SU-DHL-6 (cell line): ENCODE measurements around the gene ITPR2.

Experiments
- H2AFZ ChIP-seq: fragments of 200-600 bp; sonication (generic); 2 replicates; pipeline ENCODE4 v1.6.1; 2014; ENCODE audit warnings: low read depth, mild to moderate bottlenecking, moderate library complexity, mixed read lengths, antibody characterized with exemption, low read length; ENCODE audit not compliant: severe bottlenecking
- H3F3A ChIP-seq: fragments of 200-600 bp; shearing (Covaris generic); 2 replicates; pipeline ENCODE4 v1.6.0; 2016; ENCODE audit warnings: antibody characterized with exemption, mild to moderate bottlenecking; ENCODE audit not compliant: insufficient read depth
- H3K27ac ChIP-seq: fragments of 200-600 bp; sonication (generic); 2 replicates; pipeline ENCODE4 v1.5.1; 2016; ENCODE audit warnings: low read depth, mild to moderate bottlenecking, low read length, moderate library complexity, mixed read lengths
- H3K27me3 ChIP-seq: fragments of 200-600 bp; sonication (generic), shearing (Covaris generic); 2 replicates; pipeline ENCODE4 v1.6.0; 2014; ENCODE audit warnings: mild to moderate bottlenecking, low read length
- H3K36me3 ChIP-seq: fragments of 200-600 bp; sonication (generic); 2 replicates; pipeline ENCODE4 v1.6.1; 2014; ENCODE audit warnings: mild to moderate bottlenecking, low read length, mixed read lengths
- H3K4me2 ChIP-seq: fragments of 300-600, 200-600 bp; shearing (Covaris generic), sonication (generic); 2 replicates; pipeline ENCODE4 v1.6.0; 2014; ENCODE audit warnings: low read length, low read depth, mild to moderate bottlenecking; ENCODE audit not compliant: poor library complexity, severe bottlenecking
- H3K4me3 ChIP-seq: fragments of 200-600 bp; sonication (generic); 2 replicates; pipeline ENCODE4 v1.5.1; 2014; ENCODE audit warnings: antibody characterized with exemption, low read length, mild to moderate bottlenecking, mixed read lengths; ENCODE audit not compliant: insufficient read depth, poor library complexity, severe bottlenecking
- H3K79me2 ChIP-seq: fragments of 200-600 bp; sonication (generic); 2 replicates; pipeline ENCODE4 v1.6.1; 2014; ENCODE audit warnings: mild to moderate bottlenecking, low read length, moderate library complexity; ENCODE audit not compliant: insufficient read depth
- H3K9ac ChIP-seq: fragments of 200-600 bp; sonication (generic); 2 replicates; pipeline ENCODE4 v1.7.0; 2014; ENCODE audit warnings: mild to moderate bottlenecking, low read length
- H3K9me2 ChIP-seq: fragments of 200-600 bp; sonication (generic); replicated peaks from 2 replicates; pipeline ENCODE4 v1.6.1; 2014; ENCODE audit warnings: low read length; ENCODE audit not compliant: insufficient read depth
- H3K9me3 ChIP-seq: fragments of 200-600 bp; sonication (generic); 2 replicates; pipeline ENCODE4 v1.6.1; 2014; ENCODE audit warnings: low read length, mixed read lengths; ENCODE audit not compliant: insufficient read depth
- H4K20me1 ChIP-seq: fragments of 200-600 bp; sonication (generic); 2 replicates; pipeline ENCODE4 v1.6.1; 2014; ENCODE audit warnings: low read depth, mild to moderate bottlenecking, antibody characterized with exemption, low read length, moderate library complexity, mixed read lengths
- EZH2phosphoT487 ChIP-seq: fragments of 200-600 bp; sonication (generic), shearing (Covaris generic); conservative IDR thresholded peaks from 2 replicates; pipeline ENCODE4 v1.6.1; 2018; ENCODE audit warnings: mild to moderate bottlenecking, antibody characterized with exemption, low read length, moderate library complexity, mixed read lengths
- TF ChIP-seq, protein P1 (sequence below): fragments of 200-600 bp; sonication (generic); IDR thresholded peaks from one replicate; pipeline ENCODE4 v1.5.1; 2017; ENCODE audit warnings: antibody characterized with exemption, mild to moderate bottlenecking, low read length, moderate library complexity; ENCODE audit not compliant: insufficient read depth, poor library complexity, severe bottlenecking

ITPR2 gene

GRCh38 chr12:26648584-26648983 lies 184.4 kb downstream of the ITPR2 start:
- no peak overlapping the region for H2AFZ ChIP-seq
- H3K9me3 ChIP-seq, result no peaks in the 10 kb centered on the region
- no peaks in the 10 kb centered on the region for H3F3A ChIP-seq
- H4K20me1 ChIP-seq, result no peaks in the 10 kb centered on the region
- TF ChIP-seq EZH2phosphoT487, result no peak
- TF ChIP-seq, protein P1, sequence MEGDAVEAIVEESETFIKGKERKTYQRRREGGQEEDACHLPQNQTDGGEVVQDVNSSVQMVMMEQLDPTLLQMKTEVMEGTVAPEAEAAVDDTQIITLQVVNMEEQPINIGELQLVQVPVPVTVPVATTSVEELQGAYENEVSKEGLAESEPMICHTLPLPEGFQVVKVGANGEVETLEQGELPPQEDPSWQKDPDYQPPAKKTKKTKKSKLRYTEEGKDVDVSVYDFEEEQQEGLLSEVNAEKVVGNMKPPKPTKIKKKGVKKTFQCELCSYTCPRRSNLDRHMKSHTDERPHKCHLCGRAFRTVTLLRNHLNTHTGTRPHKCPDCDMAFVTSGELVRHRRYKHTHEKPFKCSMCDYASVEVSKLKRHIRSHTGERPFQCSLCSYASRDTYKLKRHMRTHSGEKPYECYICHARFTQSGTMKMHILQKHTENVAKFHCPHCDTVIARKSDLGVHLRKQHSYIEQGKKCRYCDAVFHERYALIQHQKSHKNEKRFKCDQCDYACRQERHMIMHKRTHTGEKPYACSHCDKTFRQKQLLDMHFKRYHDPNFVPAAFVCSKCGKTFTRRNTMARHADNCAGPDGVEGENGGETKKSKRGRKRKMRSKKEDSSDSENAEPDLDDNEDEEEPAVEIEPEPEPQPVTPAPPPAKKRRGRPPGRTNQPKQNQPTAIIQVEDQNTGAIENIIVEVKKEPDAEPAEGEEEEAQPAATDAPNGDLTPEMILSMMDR, result no peak
- H3K27me3 ChIP-seq, result no peaks in the 10 kb centered on the region
- H3K4me2 ChIP-seq, result no peak overlapping the region
- no peak overlapping the region for H3K4me3 ChIP-seq
- H3K79me2 ChIP-seq, result no peaks in the 10 kb centered on the region
- H3K27ac ChIP-seq, result no peak overlapping the region
- no peak overlapping the region for H3K9ac ChIP-seq
- no peaks in the 10 kb centered on the region for H3K36me3 ChIP-seq
- no peaks in the 10 kb centered on the region for H3K9me2 ChIP-seq

- Histone ChIP-seq H3K27me3 (no peaks in the 10 kb centered on the region), H3K79me2 (no peaks in the 10 kb centered on the region), H2AFZ (no peak overlapping the region), H3K27ac (no peak overlapping the region), H4K20me1 (no peaks in the 10 kb centered on the region), H3K9me3 (no peaks in the 10 kb centered on the region), H3F3A (no peaks in the 10 kb centered on the region), H3K9ac (no peak overlapping the region), H3K4me3 (no peak overlapping the region), H3K4me2 (no peak overlapping the region), H3K9me2 (no peaks in the 10 kb centered on the region), H3K36me3 (no peaks in the 10 kb centered on the region)
- TF ChIP-seq, protein P1, result no peak
- TF ChIP-seq EZH2phosphoT487, result no peak
Observed at GRCh38 chr12:26648066-26648465, 184.9 kb downstream of the ITPR2 start.

GRCh38 chr12:26647088-26647487 lies 185.9 kb downstream of the ITPR2 start:
- H3K4me3 ChIP-seq, result no peak overlapping the region

More at GRCh38 chr12:26647088-26647487, 185.9 kb downstream of the ITPR2 start:
- Histone ChIP-seq H3K79me2 (no peaks in the 10 kb centered on the region), H3K4me2 (no peak overlapping the region), H3F3A (no peaks in the 10 kb centered on the region), H3K9me3 (no peaks in the 10 kb centered on the region), H3K9ac (no peak overlapping the region), H2AFZ (no peak overlapping the region), H3K9me2 (no peaks in the 10 kb centered on the region), H3K27ac (no peak overlapping the region), H3K27me3 (no peaks in the 10 kb centered on the region), H4K20me1 (no peaks in the 10 kb centered on the region), H3K36me3 (no peaks in the 10 kb centered on the region)
- TF ChIP-seq, protein P1, result no peak
- TF ChIP-seq EZH2phosphoT487, result no peak
